Activated CD8-positive, alpha-beta memory T cell treated with anti-CD3 and anti-CD28 coated beads, Interleukin-2, amount 50 U/mL, for 24 hours (primary cell): Measurements from ENCODE around the gene HAP1.
A peak's percentile ranks its signal among the peaks of the same experiment; 100 is the strongest.
"Not testable (repeated sequence)": the region's sequence is repeated elsewhere in the genome, so short reads cannot be mapped to it uniquely, and the experiment has no call there.

ENCODE experiments used
- DNase-seq: peaks from one replicate; pipeline ENCODE4 v3.0.0-alpha.2; 2020; ENCODE audit errors: extremely low read depth

Gene HAP1

DNA sequence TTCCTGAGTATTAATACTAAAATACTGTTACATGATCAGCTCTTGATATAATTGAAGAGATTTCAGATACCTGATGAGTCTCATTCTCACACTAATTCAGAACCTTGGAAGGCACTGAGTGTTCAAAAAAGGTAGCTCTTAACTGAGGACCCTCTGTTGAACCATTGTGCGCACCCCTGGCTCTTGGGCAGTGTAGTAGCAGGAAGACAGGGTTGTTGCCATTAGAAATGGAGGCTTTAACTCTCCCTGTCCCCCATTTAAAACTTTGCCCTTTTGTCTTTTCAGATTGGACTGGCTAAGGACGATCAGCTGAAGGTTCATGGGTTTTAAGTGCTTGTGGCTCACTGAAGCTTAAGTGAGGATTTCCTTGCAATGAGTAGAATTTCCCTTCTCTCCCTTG lies 43.9 kb downstream of the HAP1 start:
- DNase-seq, result no peak

DNA sequence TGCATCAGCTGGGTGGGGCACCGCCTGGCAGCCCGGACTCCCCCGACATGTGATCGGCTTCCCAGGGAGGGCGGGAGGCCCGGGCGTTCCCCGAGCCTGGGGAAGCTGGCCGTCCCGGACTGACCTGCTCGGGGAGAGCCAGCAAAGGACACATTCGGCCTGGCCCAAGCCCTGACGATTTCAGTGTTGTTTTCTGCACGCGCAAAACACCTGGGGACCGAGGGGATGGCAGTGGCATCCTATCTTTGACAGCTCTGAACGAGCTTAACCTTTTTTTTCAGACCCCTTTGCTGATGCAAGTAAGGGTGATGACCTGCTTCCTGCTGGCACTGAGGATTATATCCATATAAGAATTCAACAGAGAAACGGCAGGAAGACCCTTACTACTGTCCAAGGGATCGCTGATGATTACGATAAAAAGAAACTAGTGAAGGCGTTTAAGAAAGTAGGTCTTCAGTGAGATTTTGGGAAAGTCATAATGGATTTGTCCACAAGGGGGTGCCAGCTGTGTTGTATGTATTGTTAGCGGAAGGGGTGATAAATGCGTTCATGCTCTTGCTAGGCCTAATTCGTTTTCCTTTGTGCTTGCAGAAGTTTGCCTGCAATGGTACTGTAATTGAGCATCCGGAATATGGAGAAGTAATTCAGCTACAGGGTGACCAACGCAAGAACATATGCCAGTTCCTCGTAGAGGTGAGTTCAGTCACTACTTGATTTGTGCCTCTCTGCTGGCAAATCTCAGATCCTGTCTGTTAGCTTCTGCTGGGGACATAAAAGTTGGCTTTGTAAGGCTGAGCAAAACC lies 44.7 kb downstream of the HAP1 start:
- no peak for DNase-seq

GRCh38 chr17:41688641-41689496 lies 45.6 kb downstream of the HAP1 start, which contains the start of gene EIF1:
TSS of gene EIF1 (plus strand) at chr17:41688885. CDS start at chr17:41689039, 154 bp downstream.
- DNase-seq, result peak; percentile 100

DNA sequence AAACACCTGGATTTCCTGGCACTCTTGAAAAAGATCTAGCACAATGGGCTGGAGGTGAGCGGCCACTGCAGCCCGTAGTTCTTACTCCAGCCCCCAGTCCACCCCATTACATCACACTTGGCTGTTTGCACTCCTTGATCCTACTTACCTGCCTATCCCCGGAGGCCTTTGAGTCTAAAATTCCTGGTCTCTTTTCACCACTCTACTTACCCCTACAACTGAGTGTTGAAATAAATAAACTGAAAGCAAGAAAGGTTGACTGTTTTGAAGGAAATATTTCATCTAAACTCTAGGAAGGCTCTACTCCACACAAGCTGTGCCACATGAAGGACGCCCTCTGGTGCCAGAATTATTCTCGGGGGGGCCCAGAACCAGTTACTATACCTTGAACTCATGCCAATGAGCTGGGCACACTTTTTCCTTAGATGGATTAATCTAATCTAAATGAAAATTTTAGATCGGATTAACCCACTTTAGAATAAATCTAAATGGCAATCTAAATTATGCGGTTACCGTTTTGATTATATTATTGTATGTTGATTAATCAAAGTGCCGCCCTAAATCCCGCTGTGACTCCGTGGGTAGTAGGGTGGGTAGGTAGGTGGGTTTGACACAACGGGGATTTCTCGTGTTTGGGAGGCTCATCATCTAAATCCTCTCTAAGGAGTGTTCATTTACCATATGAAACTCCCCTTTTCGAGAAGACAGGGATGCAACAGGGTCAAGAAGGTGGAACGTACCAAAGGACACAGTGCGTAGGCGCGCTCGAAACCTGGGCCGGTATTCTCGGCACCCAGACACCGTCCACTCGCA lies 46.4 kb downstream of the HAP1 start:
- DNase-seq, result no peak

DNA sequence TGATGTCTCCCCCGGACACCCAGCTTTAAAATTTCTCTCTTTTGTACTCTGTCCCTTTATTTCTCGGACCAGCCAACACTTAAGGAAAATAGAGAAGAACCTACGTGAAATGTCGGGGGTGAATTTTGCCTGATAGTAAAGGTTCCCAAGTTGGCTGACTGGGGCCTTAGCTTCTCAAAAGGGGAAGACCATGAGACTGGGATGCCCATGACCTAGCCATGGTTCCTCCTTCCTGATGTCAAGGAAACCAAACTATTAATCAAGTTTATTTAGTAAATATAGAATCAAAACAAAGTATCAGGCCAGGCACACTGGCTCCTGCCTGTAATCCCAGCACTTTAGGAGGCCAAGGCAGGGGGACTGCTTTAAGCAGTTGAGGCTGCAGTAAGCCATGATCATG lies 48.2 kb downstream of the HAP1 start:
- no peak for DNase-seq

DNA sequence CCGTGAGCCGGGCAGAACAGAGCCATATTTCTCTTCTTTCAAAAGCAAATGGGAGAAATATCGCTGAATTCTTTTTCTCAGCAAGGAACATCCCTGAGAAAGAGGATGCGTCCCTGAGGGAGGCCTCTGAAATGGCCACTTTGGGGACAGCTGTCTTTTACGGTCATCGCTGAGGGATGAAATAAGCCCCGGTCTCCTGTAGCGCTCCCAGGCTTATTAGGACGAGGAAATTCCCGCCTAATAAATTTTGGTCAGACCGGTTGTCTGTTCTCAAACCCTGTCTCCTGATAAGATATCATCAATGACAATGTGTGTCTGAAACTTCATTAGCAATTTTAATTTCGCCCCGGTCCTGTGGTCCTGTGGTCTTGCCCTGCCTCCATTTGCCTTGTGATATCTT lies 48.7 kb downstream of the HAP1 start:
- DNase-seq, result not testable (repeated sequence)

DNA sequence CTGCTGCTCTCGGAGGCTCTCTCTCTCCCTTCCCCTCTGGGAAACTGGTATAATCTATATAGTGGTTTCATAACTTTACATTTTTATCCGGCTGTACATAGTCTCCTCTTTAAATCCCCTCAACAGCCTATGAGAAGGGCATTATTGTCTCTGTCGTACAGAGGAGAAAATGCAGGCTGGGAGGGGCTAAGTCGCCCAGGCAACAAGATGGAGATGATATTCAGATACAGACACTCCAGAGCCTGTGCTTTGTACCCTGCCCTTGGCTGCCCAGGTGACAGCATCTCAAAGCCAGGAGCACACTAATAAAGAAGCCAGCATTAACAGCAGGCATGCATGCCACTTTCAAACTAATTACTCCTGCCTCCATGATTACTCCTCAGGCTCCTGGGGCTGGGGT lies 50.4 kb downstream of the HAP1 start:
- DNase-seq, result no peak

DNA sequence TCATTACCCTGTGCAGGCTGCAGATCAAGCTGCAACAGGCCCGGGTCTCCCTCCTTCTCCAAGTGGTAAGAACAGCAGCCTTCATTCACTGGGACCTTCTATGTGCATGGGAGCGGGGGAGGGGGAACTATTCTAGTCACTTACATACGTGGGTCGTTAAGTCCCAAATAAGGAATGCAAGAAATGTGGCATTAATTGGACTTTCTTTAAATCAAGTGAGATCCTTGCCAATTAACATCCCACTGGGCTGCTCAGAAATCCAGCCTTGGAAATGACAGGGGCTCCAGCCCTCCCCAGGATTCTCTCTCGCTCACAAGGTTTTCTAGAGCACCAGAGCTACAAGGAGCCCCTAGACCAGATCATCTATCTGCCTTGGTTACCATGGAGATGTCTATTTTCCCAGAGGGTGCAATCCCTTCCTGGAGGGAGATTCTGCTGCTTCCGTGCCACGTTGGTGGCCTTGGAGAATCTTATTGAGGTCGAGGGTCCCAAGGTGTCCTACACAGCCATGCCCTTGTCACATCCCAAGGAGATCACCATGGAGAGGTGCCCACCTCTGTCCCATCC lies 50.9 kb downstream of the HAP1 start:
- DNase-seq, result no peak

- no peak for DNase-seq
Observed at GRCh38 chr17:41682631-41683030, 51.8 kb downstream of the HAP1 start.

- DNase-seq, result no peak
Observed at GRCh38 chr17:41681776-41682175, 52.7 kb downstream of the HAP1 start.

DNA sequence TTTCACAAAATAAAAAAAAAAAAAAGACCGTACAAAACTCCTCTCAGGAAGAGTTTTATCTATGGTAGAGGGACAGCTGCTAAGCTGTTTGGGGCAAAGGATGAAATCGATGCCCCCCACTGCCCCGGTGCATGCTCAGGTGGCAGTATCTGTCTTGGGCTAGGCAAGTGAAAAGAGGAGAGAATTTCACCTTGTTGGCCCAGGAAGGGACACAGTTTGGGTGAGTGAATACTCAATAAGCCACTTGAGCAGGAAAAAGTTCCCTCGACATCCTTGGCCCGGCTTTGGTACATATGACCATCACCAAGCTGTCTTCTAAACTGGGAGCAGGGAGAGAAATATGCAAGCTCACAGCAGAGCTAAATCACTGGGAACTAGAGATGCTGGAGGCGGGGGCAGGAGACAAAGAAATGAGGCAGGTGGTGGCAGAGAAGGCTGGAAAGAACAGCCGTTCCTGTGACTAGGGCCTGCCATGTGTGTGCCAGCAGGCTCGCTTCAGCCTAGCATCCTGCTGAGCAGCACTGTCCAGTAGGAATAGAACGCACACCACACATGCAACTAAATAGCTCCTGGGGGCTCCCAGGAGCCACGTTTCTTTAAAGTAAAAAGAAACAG lies 53.9 kb downstream of the HAP1 start:
- DNase-seq, result no peak

GRCh38 chr17:41679740-41680425 lies 54.6 kb downstream of the HAP1 start:
- DNase-seq, result no peak

GRCh38 chr17:41678907-41679739 lies 55.3 kb downstream of the HAP1 start:
- DNase-seq, result no peak

- DNase-seq, result no peak
Observed at GRCh38 chr17:41678411-41678906, 56.0 kb downstream of the HAP1 start.

DNA sequence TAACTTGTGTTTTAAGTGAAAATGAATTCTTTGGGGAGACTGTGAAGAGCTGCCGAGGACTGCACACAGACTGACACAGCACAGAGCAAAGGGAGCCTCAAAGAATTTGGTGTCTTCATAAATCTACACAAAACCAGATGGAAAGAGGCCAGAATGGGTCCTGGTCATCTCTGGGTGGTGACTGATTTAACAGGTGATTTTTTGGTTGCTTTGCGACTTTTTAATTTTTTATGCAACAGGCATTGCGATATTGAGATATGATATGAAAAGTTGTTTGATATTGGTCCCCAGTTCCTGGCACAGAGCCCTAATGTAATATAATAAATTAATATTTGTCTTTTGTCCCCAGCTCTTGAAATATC lies 58.4 kb downstream of the HAP1 start:
- no peak for DNase-seq

DNA sequence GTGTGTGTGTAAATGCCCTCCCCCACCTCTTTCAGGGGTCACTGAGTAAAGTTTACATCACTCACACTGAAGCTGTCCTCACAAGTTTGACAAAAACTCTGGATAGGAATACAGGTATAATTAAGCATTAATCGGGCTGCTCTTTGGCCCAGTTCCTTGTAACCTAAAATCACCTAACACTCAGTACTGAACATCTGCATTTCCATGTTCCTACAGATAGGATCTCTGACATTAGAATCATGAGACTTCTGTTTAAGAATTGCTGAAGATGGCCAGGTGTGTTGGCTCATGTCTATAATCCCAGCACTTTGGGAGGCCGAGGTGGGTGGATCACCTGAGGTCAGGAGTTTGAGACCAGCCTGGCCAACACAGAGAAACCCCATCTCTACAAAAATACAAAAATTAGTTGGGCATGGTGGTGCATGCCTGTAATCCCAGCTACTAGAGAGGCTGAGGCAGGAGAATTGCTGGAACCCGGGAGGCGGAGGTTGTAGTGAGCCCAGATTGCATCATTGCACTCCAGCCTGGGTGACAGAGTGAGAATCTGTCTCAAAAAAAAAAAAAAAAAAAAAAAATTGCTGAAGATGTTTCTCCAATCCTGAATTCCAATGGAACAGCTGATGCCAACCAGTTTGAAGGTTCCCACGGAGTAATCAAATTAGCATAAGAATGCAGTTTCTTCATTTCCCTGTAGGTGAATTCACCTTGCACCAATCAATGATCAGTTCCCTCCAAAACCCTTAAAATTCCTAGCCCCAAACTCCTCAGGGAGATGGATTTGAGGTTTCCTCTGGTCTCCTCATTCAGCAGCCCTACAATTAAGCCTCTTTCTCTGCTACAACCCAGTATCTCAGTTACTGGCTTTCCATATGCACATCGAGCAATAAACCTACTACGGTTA lies 59.0 kb downstream of the HAP1 start:
- DNase-seq, result not testable (repeated sequence)
